Mucosa of descending colon (tissue), 3 donors: Measurements from ENCODE around the gene KCNB1. TPM values are rescaled to one million over a fixed set of nuclear protein-coding genes. Genes with fewer than 3 reads are reported as not detected.

Experiments used
- ATAC-seq: fragments of 200-7000 bp; cut with Tn5 transposase; one replicate; pipeline ENCODE4 v1.9.1; 2020; ENCODE audit warnings: mild to moderate bottlenecking, moderate library complexity
- DNase-seq, 3 donors: peaks; one replicate each; pipeline ENCODE4 v3.0.0-alpha.2; 2020
- H3K36me3 ChIP-seq: fragments of 200-600 bp; one replicate; pipeline ENCODE4 v1.8.0; 2021; ENCODE audit warnings: low read depth, mild to moderate bottlenecking
- H3K4me1 ChIP-seq: fragments of 200-600 bp; one replicate; pipeline ENCODE4 v1.8.0; 2021; ENCODE audit warnings: low read depth, mild to moderate bottlenecking
- H3K4me3 ChIP-seq: fragments of 200-600 bp; one replicate; pipeline ENCODE4 v1.8.0; 2021; ENCODE audit warnings: mild to moderate bottlenecking
- H3K9me3 ChIP-seq: fragments of 200-600 bp; one replicate; pipeline ENCODE4 v1.8.0; 2021; ENCODE audit warnings: mild to moderate bottlenecking
- intact Hi-C, 2 donors: fragments of 100-400 bp; cut with DNase I in 1 of 2; cut with micrococcal nuclease in 1 of 2; formaldehyde crosslinking; loops; one replicate each; pipeline versions ENCODE4 v1.11.0 to v1.11.1; 2022; cut with DNase I, micrococcal nuclease
- total RNA-seq, 3 donors: library from RNA; stranded (reverse); fragmentation: NEBNext Ultra II Directional in 2 of 3; extraction: Animal tissue kit (Norgen Biotek cat#: 25700) in 2 of 3; gene quantifications; one replicate each; pipeline versions ENCODE4 v1.2.1 to v1.2.4, GENCODE V29; 2021 to 2023
- TF ChIP-seq, protein P1 (sequence below): fragments of 200-600 bp; IDR thresholded peaks from one replicate; pipeline ENCODE4 v1.8.0; 2022; ENCODE audit warnings: antibody characterized with exemption, mild to moderate bottlenecking
- donor health status: DM: no; HTN: no; CAD: no; lungs with moderate emphysema.
- donor health status: DM: no; HTN: no; CAD: no.
- donor health status: DM: no; HTN: yes; CAD: no.

Gene KCNB1
- total RNA-seq, 3 donors from 2014 or later = 0.46 to 14.6 (median 2.3) TPM

DNA sequence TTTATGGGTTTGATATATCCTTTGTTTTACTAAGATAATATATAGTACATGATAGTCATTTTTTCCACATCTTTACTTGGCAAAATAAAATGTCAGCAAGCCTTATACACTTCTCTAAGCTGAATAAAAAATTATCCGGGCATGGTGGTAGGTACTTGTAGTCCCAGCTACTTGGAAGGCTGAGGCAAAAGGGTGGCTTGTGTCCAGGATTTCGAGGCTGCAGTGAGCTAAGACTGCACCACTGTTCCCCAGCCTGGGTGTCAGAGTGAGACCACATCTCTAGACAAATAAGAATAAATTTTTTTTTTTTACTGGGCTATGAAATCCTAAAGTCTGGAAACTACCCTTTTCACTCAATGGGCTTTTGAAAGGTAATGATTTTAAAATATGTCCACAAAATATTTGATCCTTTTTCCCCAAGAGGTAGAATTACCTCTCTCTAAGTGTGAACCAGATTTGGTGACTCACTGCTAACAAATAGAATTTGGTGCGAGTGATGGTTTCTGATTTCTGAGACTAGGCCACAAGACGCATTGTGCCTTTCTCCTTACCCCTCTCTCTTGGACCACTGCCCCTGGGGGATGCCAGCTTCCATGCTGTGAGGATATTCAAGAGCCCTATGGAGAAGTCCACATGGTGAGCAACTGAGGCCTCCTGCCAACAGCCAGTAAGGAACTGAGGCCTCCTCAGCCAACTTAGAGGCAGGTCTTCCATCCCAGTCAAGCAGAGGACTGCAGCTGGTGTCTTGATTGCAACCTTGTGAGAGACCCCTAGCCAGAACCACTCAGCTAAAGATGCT is 120.4 kb downstream of the KCNB1 start:
- Histone ChIP-seq H3K36me3 (no peaks in the 10 kb centered on the region), H3K9me3 (no peaks in the 10 kb centered on the region), H3K4me3 (no peak overlapping the region), H3K4me1 (no peaks in the 10 kb centered on the region)
- ATAC-seq (no peak), DNase-seq (no peak)
- intact Hi-C loops = no loop called here
- TF ChIP-seq, protein P1, sequence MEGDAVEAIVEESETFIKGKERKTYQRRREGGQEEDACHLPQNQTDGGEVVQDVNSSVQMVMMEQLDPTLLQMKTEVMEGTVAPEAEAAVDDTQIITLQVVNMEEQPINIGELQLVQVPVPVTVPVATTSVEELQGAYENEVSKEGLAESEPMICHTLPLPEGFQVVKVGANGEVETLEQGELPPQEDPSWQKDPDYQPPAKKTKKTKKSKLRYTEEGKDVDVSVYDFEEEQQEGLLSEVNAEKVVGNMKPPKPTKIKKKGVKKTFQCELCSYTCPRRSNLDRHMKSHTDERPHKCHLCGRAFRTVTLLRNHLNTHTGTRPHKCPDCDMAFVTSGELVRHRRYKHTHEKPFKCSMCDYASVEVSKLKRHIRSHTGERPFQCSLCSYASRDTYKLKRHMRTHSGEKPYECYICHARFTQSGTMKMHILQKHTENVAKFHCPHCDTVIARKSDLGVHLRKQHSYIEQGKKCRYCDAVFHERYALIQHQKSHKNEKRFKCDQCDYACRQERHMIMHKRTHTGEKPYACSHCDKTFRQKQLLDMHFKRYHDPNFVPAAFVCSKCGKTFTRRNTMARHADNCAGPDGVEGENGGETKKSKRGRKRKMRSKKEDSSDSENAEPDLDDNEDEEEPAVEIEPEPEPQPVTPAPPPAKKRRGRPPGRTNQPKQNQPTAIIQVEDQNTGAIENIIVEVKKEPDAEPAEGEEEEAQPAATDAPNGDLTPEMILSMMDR = no peak

GRCh38 chr20:49360242-49360968 is 122.1 kb downstream of the KCNB1 start:
- ATAC-seq = no peak
- H3K4me3 ChIP-seq = no peak overlapping the region

GRCh38 chr20:49356676-49357075 is 125.8 kb downstream of the KCNB1 start:
- no peaks in the 10 kb centered on the region for H3K36me3 ChIP-seq
- no peak overlapping the region for H3K4me3 ChIP-seq
- ATAC-seq = no peak
- intact Hi-C loops = no loop called here
- no peak for DNase-seq
- H3K9me3 ChIP-seq = no peaks in the 10 kb centered on the region
- H3K4me1 ChIP-seq = no peaks in the 10 kb centered on the region
- TF ChIP-seq, protein P1 = no peak

More at GRCh38 chr20:49360242-49360968, 122.1 kb downstream of the KCNB1 start:
- TF ChIP-seq, protein P1 = no peak
- intact Hi-C loops = no loop called here
- no peaks in the 10 kb centered on the region for H3K9me3 ChIP-seq
- H3K4me1 ChIP-seq = no peaks in the 10 kb centered on the region
- DNase-seq = no peak
- no peaks in the 10 kb centered on the region for H3K36me3 ChIP-seq

DNA sequence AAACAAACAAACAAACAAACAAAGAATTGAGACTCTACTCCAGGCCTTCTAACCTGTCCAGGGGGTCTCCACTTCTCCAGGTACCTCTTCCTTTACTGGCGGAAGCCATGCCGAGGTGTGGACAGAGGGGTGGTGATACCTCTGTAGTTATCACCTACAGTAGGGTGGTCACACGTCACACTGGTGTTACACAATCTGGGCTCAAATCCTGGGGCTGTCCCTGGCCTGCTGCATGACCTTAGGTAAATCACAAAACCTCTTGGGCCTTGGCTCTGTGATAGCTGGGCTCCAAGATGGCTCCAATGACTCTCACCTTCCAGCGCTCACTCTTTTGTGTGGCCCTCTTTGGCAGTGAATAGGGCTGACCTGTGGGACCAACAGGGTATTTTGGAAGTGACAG is 127.8 kb downstream of the KCNB1 start:
- ATAC-seq = no peak
- intact Hi-C loops = no loop called here
- no peak for DNase-seq
- H3K9me3 ChIP-seq = no peaks in the 10 kb centered on the region
- TF ChIP-seq, protein P1 = no peak
- H3K36me3 ChIP-seq = no peaks in the 10 kb centered on the region
- no peak overlapping the region for H3K4me3 ChIP-seq
- no peaks in the 10 kb centered on the region for H3K4me1 ChIP-seq

DNA sequence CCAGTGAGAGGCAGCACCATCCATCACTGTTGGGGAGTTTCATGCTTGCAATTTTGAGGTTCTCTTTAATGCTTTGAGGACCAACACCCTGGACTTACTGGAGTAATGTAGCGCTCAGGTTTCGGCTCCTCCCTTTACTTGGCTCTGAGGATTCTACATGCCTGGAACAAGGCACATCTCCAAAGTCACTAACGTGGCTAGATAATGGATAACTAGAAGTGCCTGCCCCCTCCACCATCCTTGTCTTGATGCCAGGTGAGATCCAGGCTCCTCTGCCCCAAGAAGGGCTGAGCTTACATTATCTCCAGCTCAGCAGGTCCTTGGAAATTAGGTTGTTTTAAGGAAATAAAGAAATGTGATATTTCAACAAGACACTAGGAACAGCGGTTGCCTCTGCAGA is 129.1 kb downstream of the KCNB1 start:
- H3K4me3 ChIP-seq = no peak overlapping the region
- H3K9me3 ChIP-seq = no peaks in the 10 kb centered on the region
- TF ChIP-seq, protein P1 = no peak
- no peaks in the 10 kb centered on the region for H3K4me1 ChIP-seq
- H3K36me3 ChIP-seq = no peaks in the 10 kb centered on the region
- no peak for DNase-seq
- intact Hi-C loops = no loop called here
- ATAC-seq = no peak
